Heart left ventricle (tissue), 16 donors: Measurements from ENCODE around the gene PTCRA. TPM values are rescaled to one million over a fixed set of nuclear protein-coding genes. Genes with fewer than 3 reads are reported as not detected.
"Not testable (repeated sequence)": the region's sequence is repeated elsewhere in the genome, so short reads cannot be mapped to it uniquely, and the experiment has no call there.

ENCODE experiments used
- ATAC-seq, 4 donors: fragments of 200-7000 bp; cut with Tn5 transposase; one replicate each; pipeline ENCODE4 v1.9.1; 2020 to 2022; ENCODE audit warnings: moderate library complexity in 4 of 4, mild to moderate bottlenecking in 3 of 4, moderate number of reproducible peaks in 1 of 4
- DNase-seq, 5 donors: peaks; one replicate each; pipeline ENCODE4 v3.0.0-alpha.2; 2020
- H3K27ac ChIP-seq, 12 donors: fragments of 200-600 bp; sonication (generic) in 4 of 12; one replicate each; pipeline versions ENCODE4 v1.5.0 to v1.8.0; 2016 to 2022; ENCODE audit warnings: mild to moderate bottlenecking in 2 of 12
- H3K27me3 ChIP-seq, 9 donors: fragments of 200-600 bp; sonication (generic) in 2 of 9; one replicate each; pipeline versions ENCODE4 v1.5.1 to v1.8.0; 2016 to 2022; ENCODE audit warnings: mild to moderate bottlenecking in 3 of 9
- H3K36me3 ChIP-seq, 9 donors: fragments of 200-600 bp; sonication (generic) in 2 of 9; one replicate each; pipeline versions ENCODE4 v1.5.0 to v1.8.0; 2018 to 2022; ENCODE audit warnings: mild to moderate bottlenecking in 2 of 9
- H3K4me1 ChIP-seq, 12 donors: fragments of 200-600 bp; sonication (generic) in 4 of 12; one replicate each; pipeline versions ENCODE4 v1.5.0 to v1.8.0; 2016 to 2022; ENCODE audit warnings: mild to moderate bottlenecking in 3 of 12
- H3K4me3 ChIP-seq, 12 donors: fragments of 200-600 bp; sonication (generic) in 4 of 12; one replicate each; pipeline versions ENCODE4 v1.5.0 to v1.8.0; 2017 to 2022; ENCODE audit warnings: mild to moderate bottlenecking in 9 of 12, moderate library complexity in 4 of 12
- H3K9me3 ChIP-seq, 12 donors: fragments of 200-600 bp; sonication (generic) in 4 of 12; one replicate each; pipeline versions ENCODE4 v1.5.0 to v1.8.0; 2016 to 2022; ENCODE audit warnings: mild to moderate bottlenecking in 1 of 12
- CTCF ChIP-seq, 12 donors: fragments of 200-600 bp; sonication (generic) in 4 of 12; IDR thresholded peaks; one replicate each; pipeline versions ENCODE4 v1.5.0 to v1.8.0; 2018 to 2022; ENCODE audit warnings: antibody characterized with exemption in 12 of 12, mild to moderate bottlenecking in 5 of 12
- POLR2A ChIP-seq, 2 donors: fragments of 450-650 bp; IDR thresholded peaks; one replicate each; pipeline ENCODE4 v1.6.1; 2017; ENCODE audit warnings: antibody characterized with exemption in 2 of 2, mild to moderate bottlenecking in 2 of 2, moderate library complexity in 2 of 2
- WGBS, 4 donors: extraction: QIAGEN DNeasy Blood & Tissue Kit in 2 of 4; methylation state at CpG; one replicate each; pipeline versions ENCODE4 v1.1.5 to v1.1.7; 2013 to 2018; 5-methylcytosine and 5-hydroxymethylcytosine counted together
- intact Hi-C, 10 donors: fragments of 100-400 bp; cut with DNase I; formaldehyde crosslinking; loops; one replicate each; pipeline versions ENCODE4 v1.11.1 to v1.14.2; 2022
- polyA plus RNA-seq, 2 donors: library from polyadenylated mRNA; stranded (reverse); fragments of 200-250 nt; gene quantifications; one replicate each; pipeline ENCODE4 v1.2.3, GENCODE V29; 2013
- total RNA-seq, 9 donors: library from RNA; depleted of rRNA in 2 of 9; stranded (reverse); fragments of >200 nt in 2 of 9; fragmentation: NEBNext Ultra II Directional in 3 of 9; extraction: Animal tissue kit (Norgen Biotek cat#: 25700) in 3 of 9; gene quantifications; one replicate each; pipeline versions ENCODE4 v1.1.0 to v1.2.4, GENCODE V29; 2016 to 2023
- donor health status: ischemic (EF 13 %, LVEDD 7.1; RV severe dilation, severe dysfunction).
- donor health status: healthy with polysubstance abuse.
- donor health status: DM: no; HTN: yes; CAD: no.
- donor health status: DM: no; HTN: no; CAD: no.
- donor health status: ischemic (EF 25% LVEDD 6.9; RV normal size, moderate dysfunction).
- donor health status: ischemic (EF 25% LVEDD 5.7; RV mildly dilated, moderate dysfunction).
- donor health status: healthy.
- donor health status: DM: yes; HTN: yes; CAD: no.
- donor health status: ischemic (EF 35%, LVEDD 5.7; RV mildly dilated, moderate dysfunction).
- donor health status: nonischemic (EF 11% LVEDD 7.7; RV severe dilation, severe dysfunction).
- donor health status: DM: yes; HTN: yes; CAD: no.
- donor health status: PGD.
- donor health status: ischemic (EF 29% LVEDD 5.4; RV normal size, mild dysfunction).
- donor health status: nonischemic (EF 23%, LVEDD 6.1; RV moderate dilation, normal function).

PTCRA gene
- total and polyA plus RNA-seq, 11 donors, result 1.7 TPM; not detected in 10

DNA sequence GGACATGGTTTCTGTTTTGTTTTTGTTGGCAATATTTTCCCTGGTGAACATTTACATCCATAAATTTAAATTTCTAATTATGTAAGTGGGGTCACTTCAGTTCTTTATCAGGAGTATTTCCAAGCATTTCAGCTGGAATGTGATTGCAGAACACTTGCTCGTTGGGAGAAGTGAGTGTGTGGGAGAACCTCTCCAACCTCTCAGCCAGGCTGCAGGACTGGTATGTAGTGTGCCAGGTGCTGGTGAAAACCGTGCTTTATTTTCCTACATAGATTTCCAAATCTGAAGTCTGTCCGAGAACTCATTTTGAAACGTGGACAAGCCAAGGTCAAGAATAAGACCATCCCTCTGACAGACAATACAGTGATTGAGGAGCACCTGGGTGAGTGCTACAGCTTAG, 30.2 kb upstream of the PTCRA start:
- Histone ChIP-seq H3K9me3 (no peaks in the 10 kb centered on the region), H3K4me1 (peaks cover 0 to 29% (median 11%) of the 10 kb centered on the region in 12 donors), H3K36me3 (peaks cover 4 to 79% (median 68%) of the 10 kb centered on the region in 9 donors), H3K4me3 (no peak overlapping the region), H3K27ac (no peak overlapping the region), H3K27me3 (no peaks in the 10 kb centered on the region)
- intact Hi-C loops, result no loop called here
- no peak for TF ChIP-seq POLR2A (IDR thresholded peaks at IDR 0.05)
- WGBS, 4 donors, result 56 to 65% (median 63%) methylated on average over 4 of the region's 4 CpGs
- no peak for ATAC-seq
- no peak for DNase-seq

GRCh38 chr6:42888201-42888600, 27.7 kb upstream of the PTCRA start:
- intact Hi-C loops, H3K9me3 ChIP-seq: not testable (repeated sequence)
- peaks cover 0 to 15% (median 11%) of the 10 kb centered on the region in 12 donors for H3K4me1 ChIP-seq

DNA sequence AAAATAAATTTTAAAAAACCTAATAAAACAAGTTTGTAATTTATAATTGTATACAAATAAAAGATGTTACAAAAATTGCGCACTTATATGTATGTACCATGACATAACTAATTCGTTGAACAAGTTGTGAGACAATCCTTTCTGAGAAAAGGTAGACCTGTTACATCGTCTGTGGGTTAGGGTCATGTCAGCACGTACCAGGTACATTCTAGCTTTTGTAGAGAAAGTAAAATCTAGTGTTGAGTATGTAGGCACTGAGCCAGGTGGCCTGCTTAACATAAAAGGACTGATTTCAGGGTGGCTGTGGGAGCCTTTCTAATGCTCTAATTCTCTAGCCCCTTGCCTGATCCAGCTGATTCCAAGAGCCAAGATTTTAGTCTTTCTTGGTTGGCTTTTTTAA, 26.0 kb upstream of the PTCRA start:
- DNase-seq (no peak), ATAC-seq (no peak)
- H3K36me3 ChIP-seq, result peaks cover 0 to 40% (median 33%) of the 10 kb centered on the region in 9 donors
- no peak for TF ChIP-seq POLR2A (IDR thresholded peaks at IDR 0.05)
- no peak for TF ChIP-seq CTCF (IDR thresholded peaks at IDR 0.05)
- peak overlapping the region in 8 of 12 donors; percentile 84 to 97 (median 92) for H3K27ac ChIP-seq
- H3K27me3 ChIP-seq, result no peaks in the 10 kb centered on the region
- intact Hi-C loops, result loop anchor here in 1 of 10 donors (5.0 kb wide), 1 partner anchor 228 kb away; no protein-coding TSS in a partner anchor
- 45 to 55% (median 52%) methylated on average over 4 of the region's 4 CpGs for WGBS, 4 donors
- H3K4me1 ChIP-seq, result peaks cover 0 to 25% (median 11%) of the 10 kb centered on the region in 12 donors
- no peaks in the 10 kb centered on the region for H3K9me3 ChIP-seq
- H3K4me3 ChIP-seq, result peak overlapping the region; percentile 72 to 99 (median 88)

More at GRCh38 chr6:42888201-42888600, 27.7 kb upstream of the PTCRA start:
- 83 to 94% (median 94%) methylated on average over 4 of the region's 4 CpGs for WGBS, 4 donors
- H3K27me3 ChIP-seq, DNase-seq, H3K27ac ChIP-seq, H3K4me3 ChIP-seq, ATAC-seq: not testable (repeated sequence)
- peaks cover 4 to 56% (median 49%) of the 10 kb centered on the region in 9 donors for H3K36me3 ChIP-seq

GRCh38 chr6:42890311-42891198, 25.3 kb upstream of the PTCRA start:
- no peaks in the 10 kb centered on the region for H3K9me3 ChIP-seq
- peak overlapping the region; percentile 78 to 97 (median 92) for H3K27ac ChIP-seq
- intact Hi-C loops, result loop anchor here in 1 of 10 donors (5.0 kb wide), 1 partner anchor 228 kb away; no protein-coding TSS in a partner anchor
- H3K36me3 ChIP-seq, result peaks cover 0 to 32% (median 25%) of the 10 kb centered on the region in 9 donors
- peak; percentile 97 to 99 (median 98) for ATAC-seq
- 0% methylated on average over 42 to 63 of the region's 63 CpGs for WGBS, 4 donors
- H3K4me3 ChIP-seq, result peak overlapping the region; percentile 72 to 99 (median 88)
- peaks cover 0 to 25% (median 11%) of the 10 kb centered on the region in 12 donors for H3K4me1 ChIP-seq
- DNase-seq, result peak; percentile 94 to 98 (median 94)
- H3K27me3 ChIP-seq, result no peaks in the 10 kb centered on the region
- TF ChIP-seq POLR2A (IDR thresholded peaks at IDR 0.05), result peak in 1 of 2 donors; percentile 71
- TF ChIP-seq CTCF (IDR thresholded peaks at IDR 0.05), result no peak

DNA sequence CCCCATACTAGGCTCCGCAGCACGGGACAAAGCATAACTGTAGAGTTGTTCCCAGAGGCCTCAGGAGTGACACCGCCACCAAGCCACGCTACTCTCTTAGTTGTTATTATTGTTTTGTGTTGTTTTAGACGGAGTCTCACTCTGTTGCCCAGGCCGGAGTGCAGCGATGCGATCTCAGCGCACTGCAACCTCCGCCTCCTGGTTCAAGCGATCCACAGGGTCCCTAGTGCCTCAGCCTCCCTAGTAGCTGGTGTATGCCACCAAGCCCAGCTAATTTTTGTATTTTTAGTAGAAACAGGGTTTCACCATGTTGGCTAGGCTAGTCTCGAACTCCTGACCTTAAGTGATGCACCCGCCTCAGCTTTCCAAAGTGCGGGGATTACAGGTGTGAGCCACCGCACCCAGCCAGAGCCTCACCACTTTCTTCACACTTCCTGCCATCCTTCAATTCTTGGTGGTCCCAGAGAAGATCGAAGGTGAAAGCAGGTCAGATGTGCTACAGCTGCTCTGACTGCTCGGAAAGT, 24.6 kb upstream of the PTCRA start:
- Histone ChIP-seq H3K27me3 (no peaks in the 10 kb centered on the region), H3K27ac (peak overlapping the region; percentile 78 to 97 (median 92)), H3K9me3 (no peaks in the 10 kb centered on the region), H3K4me3 (peak overlapping the region; percentile 72 to 99 (median 88)), H3K4me1 (peaks cover 0 to 25% (median 11%) of the 10 kb centered on the region in 12 donors), H3K36me3 (peaks cover 0 to 25% (median 18%) of the 10 kb centered on the region in 9 donors)
- no peak for TF ChIP-seq CTCF (IDR thresholded peaks at IDR 0.05)
- no peak for TF ChIP-seq POLR2A (IDR thresholded peaks at IDR 0.05)
- intact Hi-C loops, result loop anchor here in 1 of 10 donors (5.0 kb wide), 1 partner anchor 229 kb away; no protein-coding TSS in a partner anchor
- DNase-seq (no peak), ATAC-seq (no peak)
- WGBS, 4 donors, result 31 to 45% (median 43%) methylated on average over 17 of the region's 17 CpGs

DNA sequence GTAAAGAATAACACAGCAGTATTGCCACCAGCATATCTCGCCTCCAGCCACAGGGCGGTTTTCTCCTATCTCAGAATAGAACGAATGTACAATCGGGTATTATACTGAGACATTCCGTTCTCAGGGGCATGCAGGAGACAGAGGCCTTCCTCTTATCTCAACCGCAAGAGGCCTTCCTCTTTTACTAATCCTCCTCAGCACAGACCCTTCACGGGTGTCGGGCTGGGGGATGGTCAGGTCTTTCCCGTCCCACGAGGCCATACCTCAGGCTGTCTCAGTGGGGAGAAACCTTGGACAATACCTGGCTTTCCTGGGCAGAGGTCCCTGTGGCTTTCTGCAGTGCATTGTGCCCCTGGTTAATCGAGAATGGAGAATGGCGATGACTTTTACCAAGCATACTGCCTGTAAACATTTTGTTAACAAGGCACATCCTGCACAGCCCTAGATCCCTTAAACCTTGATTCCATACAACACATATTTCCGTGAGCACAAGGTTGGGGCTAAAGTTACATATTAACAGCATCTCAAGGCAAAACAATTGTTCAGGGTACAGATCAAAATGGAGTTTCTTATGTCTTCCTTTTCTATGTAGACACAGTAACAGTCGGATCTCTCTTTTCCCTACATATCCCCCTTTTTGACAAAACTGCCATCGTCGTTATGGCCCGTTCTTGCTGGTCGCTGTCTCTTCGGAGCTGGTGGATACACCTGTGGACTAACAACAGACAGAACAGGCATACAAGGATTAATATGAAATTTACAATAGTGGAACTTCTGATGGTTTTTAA, 21.6 kb upstream of the PTCRA start:
- WGBS, 4 donors, result 51 to 60% (median 56%) methylated on average over 19 of the region's 19 CpGs
- not testable (repeated sequence) for H3K27me3 ChIP-seq, H3K36me3 ChIP-seq, DNase-seq, ATAC-seq, H3K4me3 ChIP-seq, H3K9me3 ChIP-seq
- peak overlapping the region in 8 of 12 donors; percentile 52 to 81 (median 62) for H3K27ac ChIP-seq
- peaks cover 0 to 25% (median 11%) of the 10 kb centered on the region in 12 donors for H3K4me1 ChIP-seq
- intact Hi-C loops, result loop anchor here in 1 of 10 donors (5.0 kb wide), 1 partner anchor 232 kb away; no protein-coding TSS in a partner anchor
